HCT116 (cell line): ENCODE data around the gene REXO5. TPM values are rescaled to one million over a fixed set of nuclear protein-coding genes. Genes with fewer than 3 reads are reported as not detected.
"Not testable (repeated sequence)": the region's sequence is repeated elsewhere in the genome, so short reads cannot be mapped to it uniquely, and the experiment has no call there.

ENCODE experiments used
- ATAC-seq: fragments of 200-7000 bp; cut with Tn5 transposase; 2 replicates; pipeline ENCODE4 v1.9.1; 2020; ENCODE audit warnings: mild to moderate bottlenecking, moderate library complexity
- BruUV-seq: library from RNA; stranded (reverse); fragments of 400-500 nt; replicated peaks from 2 replicates; lab custom pipeline; 2021; lab: Mats Ljungman, UMichigan
- CTCF ChIA-PET: fragments of 300-600 bp; sonication (Branson Sonifier 250); formaldehyde crosslinking; loops from one replicate; lab custom pipeline; 2021; ENCODE audit warnings: antibody characterized with exemption; lab: Charles Lee
- POLR2A ChIA-PET: fragments of 300-600, 350-600 bp; sonication (Branson Sonifier 250); formaldehyde crosslinking; loops from one replicate; lab custom pipeline; 2021; ENCODE audit warnings: antibody characterized with exemption; lab: Charles Lee
- RAD21 ChIA-PET, 2 experiments: fragments of 300-600 bp; sonication (Branson Sonifier 250); formaldehyde crosslinking; loops; one replicate each; lab custom pipeline; 2023; ENCODE audit warnings: low total read pairs in 2 of 2; ENCODE audit not compliant: uncharacterized antibody in 2 of 2, unreplicated experiment in 2 of 2, low non-redundant PET in 1 of 2; lab: Charles Lee
- DNase-seq: peaks from one replicate; pipeline ENCODE4 v3.0.0-alpha.2; 2010; ENCODE audit warnings: low read depth, low spot score
- H2AFZ ChIP-seq: fragments of 200-600 bp; shearing (Covaris generic), sonication (generic); 2 replicates; pipeline ENCODE4 v1.6.1; 2017; ENCODE audit warnings: low read depth, mixed run types, mixed read lengths, antibody characterized with exemption, low read length; ENCODE audit not compliant: poor library complexity, severe bottlenecking
- H3K27ac ChIP-seq: 2 replicates; pipeline ENCODE4 v1.5.1; 2012; ENCODE audit warnings: low read depth, low read length
- H3K27me3 ChIP-seq: fragments of 200-600 bp; sonication (generic); 2 replicates; pipeline ENCODE4 v1.6.1; 2016; ENCODE audit warnings: mixed run types, low read length, mixed read lengths; ENCODE audit not compliant: insufficient read depth
- H3K36me3 ChIP-seq, 2 experiments: fragments of 200-500 bp in 1 of 2; fragments of 200-600 bp in 1 of 2; sonication (Bioruptor generic) in 1 of 2; sonication (generic) in 1 of 2; 2 replicates each; pipeline versions ENCODE4 v1.5.1 to v1.6.1; 2014 to 2016; ENCODE audit warnings: low read length in 2 of 2, inconsistent platforms in 1 of 2, mixed read lengths in 1 of 2, mixed run types in 1 of 2; ENCODE audit not compliant: insufficient read depth in 2 of 2, control insufficient read depth in 1 of 2
- H3K4me1 ChIP-seq, 2 experiments: fragments of 200-600 bp in 1 of 2; sonication (generic) in 1 of 2; 2 replicates each; pipeline versions ENCODE4 v1.5.1 to v1.6.1; 2012 to 2017; ENCODE audit warnings: low read length in 2 of 2, inconsistent platforms in 1 of 2, mild to moderate bottlenecking in 1 of 2, mixed read lengths in 1 of 2, mixed run types in 1 of 2, moderate library complexity in 1 of 2; ENCODE audit not compliant: insufficient read depth in 2 of 2, control insufficient read depth in 1 of 2
- H3K4me2 ChIP-seq: fragments of 200-600 bp; sonication (generic); 2 replicates; pipeline ENCODE4 v1.6.1; 2017; ENCODE audit warnings: mixed run types, low read length, mixed read lengths
- H3K4me3 ChIP-seq, 2 experiments: fragments of 200-600 bp in 1 of 2; sonication (generic) in 1 of 2; replicated peaks in 1 of 2; 2 replicates each; pipeline ENCODE4 v1.5.1; 2011 to 2016; ENCODE audit warnings: low read length in 2 of 2, control low read depth in 1 of 2, low read depth in 1 of 2, mild to moderate bottlenecking in 1 of 2, mixed read lengths in 1 of 2, mixed run types in 1 of 2
- H3K79me2 ChIP-seq: fragments of 200-600 bp; sonication (generic); 2 replicates; pipeline ENCODE4 v1.6.1; 2017; ENCODE audit warnings: mild to moderate bottlenecking, mixed run types, low read length, moderate library complexity, mixed read lengths; ENCODE audit not compliant: insufficient read depth
- H3K9ac ChIP-seq: fragments of 200-600 bp; sonication (generic); 2 replicates; pipeline ENCODE4 v1.6.1; 2016; ENCODE audit warnings: low read length, mixed read lengths
- H3K9me2 ChIP-seq: fragments of 200-600 bp; sonication (generic), shearing (Covaris generic); 2 replicates; pipeline ENCODE4 v1.6.1; 2017; ENCODE audit warnings: mixed run types, mild to moderate bottlenecking, moderate library complexity; ENCODE audit not compliant: insufficient read depth
- H3K9me3 ChIP-seq, 2 experiments: fragments of 200-500 bp in 1 of 2; fragments of 200-600 bp in 1 of 2; sonication (Bioruptor generic) in 1 of 2; sonication (generic) in 1 of 2; 2 replicates each; pipeline ENCODE4 v1.6.1; 2014 to 2017; ENCODE audit warnings: low read length in 2 of 2, mixed read lengths in 2 of 2, inconsistent platforms in 1 of 2, low read depth in 1 of 2, mild to moderate bottlenecking in 1 of 2, mixed run types in 1 of 2, moderate library complexity in 1 of 2; ENCODE audit not compliant: control insufficient read depth in 1 of 2, insufficient read depth in 1 of 2
- H4K20me1 ChIP-seq: fragments of 200-600 bp; sonication (generic), shearing (Covaris generic); 2 replicates; pipeline ENCODE4 v1.6.1; 2017; ENCODE audit warnings: mixed run types, mild to moderate bottlenecking, moderate library complexity; ENCODE audit not compliant: insufficient read depth
- EZH2phosphoT487 ChIP-seq: fragments of 200-600 bp; IDR thresholded peaks from 2 replicates; pipeline ENCODE4 v1.6.1; 2018; ENCODE audit warnings: antibody characterized with exemption, borderline replicate concordance
- POLR2A ChIP-seq: IDR thresholded peaks from 2 replicates; pipeline ENCODE4 v1.7.0; 2011; ENCODE audit warnings: borderline replicate concordance; ENCODE audit not compliant: insufficient read depth, insufficient read length; ENCODE audit errors: extremely low read depth
- POLR2AphosphoS5 ChIP-seq: IDR thresholded peaks from 2 replicates; pipeline ENCODE4 v1.6.1; 2011; ENCODE audit warnings: mild to moderate bottlenecking, low read depth, low read length, moderate library complexity
- REST ChIP-seq: IDR thresholded peaks from 2 replicates; pipeline ENCODE4 v1.6.1; 2012; ENCODE audit warnings: low read depth
- SIN3A ChIP-seq: IDR thresholded peaks from 2 replicates; pipeline ENCODE4 v1.6.1; 2012; ENCODE audit warnings: low read depth
- SP1 ChIP-seq: IDR thresholded peaks from 2 replicates; pipeline ENCODE4 v1.6.1; 2012; ENCODE audit warnings: low read depth
- SRF ChIP-seq: IDR thresholded peaks from 2 replicates; pipeline ENCODE4 v1.6.1; 2012; ENCODE audit warnings: low read depth
- TCF7L2 ChIP-seq: IDR thresholded peaks from 2 replicates; pipeline ENCODE4 v1.7.0; 2011; ENCODE audit warnings: borderline replicate concordance, inconsistent platforms; ENCODE audit not compliant: insufficient read depth, insufficient read length; ENCODE audit errors: extremely low read depth
- ZFX ChIP-seq: fragments of 450-650 bp; IDR thresholded peaks from 2 replicates; pipeline ENCODE4 v1.6.1; 2017
- intact Hi-C: fragments of 100-400 bp; cut with micrococcal nuclease; formaldehyde crosslinking; loops from 2 replicates; pipeline ENCODE4 v1.10.0; 2022
- total RNA-seq: library from RNA; stranded (reverse); gene quantifications from one replicate; pipeline ENCODE4 v1.2.1, GENCODE V29; 2021; ENCODE audit not compliant: unreplicated experiment
- TF ChIP-seq, protein P1 (sequence below): IDR thresholded peaks from 2 replicates; pipeline ENCODE4 v1.6.1; 2012

REXO5 gene
- total RNA-seq, 1 experiment from 2014 or later, result 10.5 TPM

- intact Hi-C loops, result loop anchor here (1.0 to 5.0 kb wide), 2 partner anchors 277 to 495 kb away; no protein-coding TSS in a partner anchor
- TSS peak; percentile 80 for BruUV-seq
- peak; percentile 10 for ATAC-seq
Observed at GRCh38 chr16:20805684-20806167, 601 bp upstream of the REXO5 start.

GRCh38 chr16:20807862-20808261 lies 1.5 kb downstream of the REXO5 start:
- POLR2A ChIA-PET, result no interaction called here
- ATAC-seq (no peak), DNase-seq (no peak)
- CTCF ChIA-PET, result no interaction called here
- intact Hi-C loops, result loop anchor here (5.0 kb wide), 1 partner anchor 274 kb away; no protein-coding TSS in a partner anchor
- Histone ChIP-seq H3K9ac (peak overlapping the region; percentile 77), H3K9me2 (no peaks in the 10 kb centered on the region), H3K27me3 (no peaks in the 10 kb centered on the region), H3K4me2 (peak overlapping the region; percentile 81), H3K27ac (peak overlapping the region; percentile 90), H3K4me3 (peak overlapping the region; percentile 92 to 95), H3K36me3 (no peaks in the 10 kb centered on the region), H3K9me3 (no peaks in the 10 kb centered on the region), H3K4me1 (peaks cover 8 to 16% of the 10 kb centered on the region in 2 experiments), H2AFZ (no peak overlapping the region), H4K20me1 (no peaks in the 10 kb centered on the region), H3K79me2 (peaks cover 25% of the 10 kb centered on the region)
- RAD21 ChIA-PET, result interaction anchor here in 1 of 2 experiments (1.7 kb wide), 1 partner anchor 294 kb away, joined by 3 read pairs; no protein-coding TSS in a partner anchor
- BruUV-seq, result no TSS peak
- TF ChIP-seq POLR2AphosphoS5 (peak; percentile 21; the same call in 1 of the 2 replicates), SRF (no peak), POLR2A (no peak), REST (no peak), SIN3A (no peak), EZH2phosphoT487 (no peak), TCF7L2 (no peak), SP1 (no peak)
- TF ChIP-seq, protein P1, sequence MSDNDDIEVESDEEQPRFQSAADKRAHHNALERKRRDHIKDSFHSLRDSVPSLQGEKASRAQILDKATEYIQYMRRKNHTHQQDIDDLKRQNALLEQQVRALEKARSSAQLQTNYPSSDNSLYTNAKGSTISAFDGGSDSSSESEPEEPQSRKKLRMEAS, result no peak

More at GRCh38 chr16:20805684-20806167, 601 bp upstream of the REXO5 start:
- DNase-seq, H4K20me1 ChIP-seq, H2AFZ ChIP-seq, H3K36me3 ChIP-seq, H3K27me3 ChIP-seq, CTCF ChIA-PET, H3K9me2 ChIP-seq, RAD21 ChIA-PET, H3K9me3 ChIP-seq: not testable (repeated sequence)
- H3K4me3 ChIP-seq, result peak overlapping the region; percentile 92 to 95
- H3K9ac ChIP-seq, result peak overlapping the region; percentile 77
- H3K4me2 ChIP-seq, result peak overlapping the region; percentile 81
- H3K4me1 ChIP-seq, result peaks cover 8 to 16% of the 10 kb centered on the region in 2 experiments
- H3K79me2 ChIP-seq, result peaks cover 25% of the 10 kb centered on the region
- POLR2A ChIA-PET, result interaction anchor here (1.4 kb wide), 1 partner anchor 14 kb away, joined by 3 read pairs; no protein-coding TSS in a partner anchor
- H3K27ac ChIP-seq, result peak overlapping the region; percentile 90
- TF ChIP-seq ZFX, result peak; percentile 78; the same call in 1 of the 2 replicates
